Neutrophil (primary cell): ENCODE results near the gene FLT1.

Experiments
- H3K27ac ChIP-seq: fragments of 200-600 bp; sonication (generic); 2 replicates; pipeline ENCODE4 v1.5.1; 2016; ENCODE audit warnings: mild to moderate bottlenecking, moderate library complexity
- H3K27me3 ChIP-seq: fragments of 200-600 bp; sonication (generic); 2 replicates; pipeline ENCODE4 v1.6.0; 2016; ENCODE audit warnings: mild to moderate bottlenecking
- H3K36me3 ChIP-seq: fragments of 200-600 bp; sonication (generic); 2 replicates; pipeline ENCODE4 v1.5.1; 2017
- H3K4me1 ChIP-seq, 2 experiments: fragments of 200-600 bp in 1 of 2; sonication (generic) in 1 of 2; 1 replicate in 1 of 2; 2 replicates in 1 of 2; pipeline versions ENCODE4 v1.5.1 to v1.6.1; 2013 to 2016; ENCODE audit warnings: low read depth in 1 of 2, low read length in 1 of 2, mild to moderate bottlenecking in 1 of 2, moderate library complexity in 1 of 2; ENCODE audit not compliant: control insufficient read depth in 1 of 2, insufficient read depth in 1 of 2
- H3K4me3 ChIP-seq, 2 experiments: fragments of 200-600 bp in 1 of 2; sonication (generic) in 1 of 2; 1 replicate in 1 of 2; 2 replicates in 1 of 2; pipeline ENCODE4 v1.5.1; 2013 to 2016; ENCODE audit warnings: low read depth in 1 of 2, low read length in 1 of 2, mild to moderate bottlenecking in 1 of 2, moderate library complexity in 1 of 2
- H3K9me3 ChIP-seq: fragments of 200-600 bp; sonication (generic); 2 replicates; pipeline ENCODE4 v1.5.1; 2016
- CTCF ChIP-seq: fragments of 200-600 bp; sonication (generic); IDR thresholded peaks from 2 replicates; pipeline ENCODE4 v1.5.1; 2016; ENCODE audit warnings: antibody characterized with exemption

FLT1 gene

GRCh38 chr13:28479005-28479404 is 15.9 kb downstream of the FLT1 start:
- Histone ChIP-seq H3K27ac (no peak overlapping the region), H3K9me3 (no peaks in the 10 kb centered on the region), H3K27me3 (peaks cover 80% of the 10 kb centered on the region), H3K36me3 (no peaks in the 10 kb centered on the region), H3K4me3 (no peak overlapping the region), H3K4me1 (no peaks in the 10 kb centered on the region)
- TF ChIP-seq CTCF: no peak

- H3K27me3 ChIP-seq: peaks cover 72% of the 10 kb centered on the region
- no peak overlapping the region for H3K4me3 ChIP-seq
- no peaks in the 10 kb centered on the region for H3K4me1 ChIP-seq
- H3K9me3 ChIP-seq: no peaks in the 10 kb centered on the region
- TF ChIP-seq CTCF: no peak
- H3K36me3 ChIP-seq: no peaks in the 10 kb centered on the region
- no peak overlapping the region for H3K27ac ChIP-seq
These were observed 16.8 kb downstream of the FLT1 start for GRCh38 chr13:28478127-28478526.

GRCh38 chr13:28477709-28477973 is 17.3 kb downstream of the FLT1 start:
- Histone ChIP-seq H3K9me3 (no peaks in the 10 kb centered on the region), H3K4me3 (no peak overlapping the region), H3K4me1 (no peaks in the 10 kb centered on the region), H3K27ac (no peak overlapping the region), H3K27me3 (peaks cover 68% of the 10 kb centered on the region), H3K36me3 (no peaks in the 10 kb centered on the region)
- TF ChIP-seq CTCF: no peak

GRCh38 chr13:28476919-28477708 is 17.8 kb downstream of the FLT1 start:
- Histone ChIP-seq H3K27ac (no peak overlapping the region), H3K9me3 (no peaks in the 10 kb centered on the region), H3K36me3 (no peaks in the 10 kb centered on the region), H3K4me1 (no peaks in the 10 kb centered on the region), H3K4me3 (no peak overlapping the region), H3K27me3 (peaks cover 68% of the 10 kb centered on the region)
- TF ChIP-seq CTCF: no peak

GRCh38 chr13:28475916-28476725 is 18.8 kb downstream of the FLT1 start:
- Histone ChIP-seq H3K4me3 (no peak overlapping the region), H3K4me1 (peaks cover 7 to 10% of the 10 kb centered on the region in 2 experiments), H3K27me3 (peaks cover 66% of the 10 kb centered on the region), H3K9me3 (no peaks in the 10 kb centered on the region), H3K27ac (no peak overlapping the region), H3K36me3 (no peaks in the 10 kb centered on the region)
- no peak for TF ChIP-seq CTCF
